ENCODE measurements around the gene CRYAB. TPM values are rescaled to one million over a fixed set of nuclear protein-coding genes. Genes with fewer than 3 reads are reported as not detected.

Gene CRYAB
- total and polyA plus RNA-seq, 2 experiments from 2014 or later: 15.7 to 123 TPM

DNA sequence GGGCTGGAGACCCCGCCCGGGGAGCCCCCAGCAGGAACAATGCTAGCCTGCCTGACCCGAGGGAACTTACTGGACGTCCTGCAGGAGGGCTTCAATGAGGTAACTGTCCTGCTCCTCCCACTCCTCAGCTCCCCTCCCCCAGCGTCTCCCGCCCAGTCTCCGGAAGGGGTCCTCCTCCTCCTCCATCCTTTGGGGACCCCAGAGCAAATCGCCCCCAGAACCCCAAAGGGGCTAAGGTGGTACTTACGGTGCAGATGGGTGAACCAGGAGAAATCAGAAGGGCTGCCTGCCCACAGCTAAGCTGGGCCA lies 25.8 kb upstream of the CRYAB start:
- DNase-seq (ENCODE audit: low spot score): no peak
- H3K9me3 ChIP-seq (ENCODE audit: low read depth): no peaks in the 10 kb centered on the region
- no peak for TF ChIP-seq EZH2phosphoT487 (IDR thresholded peaks at IDR 0.05; ENCODE audit: low read depth, severe bottlenecking, unreplicated experiment)
- TF ChIP-seq EZH2 (IDR thresholded peaks at IDR 0.05; ENCODE audit: borderline replicate concordance): no peak
- TF ChIP-seq, protein P1, sequence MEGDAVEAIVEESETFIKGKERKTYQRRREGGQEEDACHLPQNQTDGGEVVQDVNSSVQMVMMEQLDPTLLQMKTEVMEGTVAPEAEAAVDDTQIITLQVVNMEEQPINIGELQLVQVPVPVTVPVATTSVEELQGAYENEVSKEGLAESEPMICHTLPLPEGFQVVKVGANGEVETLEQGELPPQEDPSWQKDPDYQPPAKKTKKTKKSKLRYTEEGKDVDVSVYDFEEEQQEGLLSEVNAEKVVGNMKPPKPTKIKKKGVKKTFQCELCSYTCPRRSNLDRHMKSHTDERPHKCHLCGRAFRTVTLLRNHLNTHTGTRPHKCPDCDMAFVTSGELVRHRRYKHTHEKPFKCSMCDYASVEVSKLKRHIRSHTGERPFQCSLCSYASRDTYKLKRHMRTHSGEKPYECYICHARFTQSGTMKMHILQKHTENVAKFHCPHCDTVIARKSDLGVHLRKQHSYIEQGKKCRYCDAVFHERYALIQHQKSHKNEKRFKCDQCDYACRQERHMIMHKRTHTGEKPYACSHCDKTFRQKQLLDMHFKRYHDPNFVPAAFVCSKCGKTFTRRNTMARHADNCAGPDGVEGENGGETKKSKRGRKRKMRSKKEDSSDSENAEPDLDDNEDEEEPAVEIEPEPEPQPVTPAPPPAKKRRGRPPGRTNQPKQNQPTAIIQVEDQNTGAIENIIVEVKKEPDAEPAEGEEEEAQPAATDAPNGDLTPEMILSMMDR (IDR thresholded peaks at IDR 0.05; ENCODE audit: poor library complexity): no peak
- peak overlapping the region; percentile 87 for H2AFZ ChIP-seq
- peak overlapping the region; percentile 84 for H3K27ac ChIP-seq
- 3% methylated on average over 4 of the region's 9 CpGs for WGBS (ENCODE audit: low lambda C conversion rate, missing lambda C conversion rate)
- H3K36me3 ChIP-seq (replicated peaks; ENCODE audit: insufficient read depth, low read depth): no peaks in the 10 kb centered on the region
- peak overlapping the region; percentile 78 for H3K4me2 ChIP-seq
- no peaks in the 10 kb centered on the region for H4K20me1 ChIP-seq (ENCODE audit: insufficient read depth, poor library complexity, severe bottlenecking)
- no peaks in the 10 kb centered on the region for H3K27me3 ChIP-seq
- H3K79me2 ChIP-seq: no peaks in the 10 kb centered on the region
- peak overlapping the region; percentile 73 for H3K4me3 ChIP-seq
- no peaks in the 10 kb centered on the region for H3K9me2 ChIP-seq (replicated peaks; ENCODE audit: insufficient read depth)
- peaks cover 16% of the 10 kb centered on the region for H3K4me1 ChIP-seq (ENCODE audit: insufficient read depth)

DNA sequence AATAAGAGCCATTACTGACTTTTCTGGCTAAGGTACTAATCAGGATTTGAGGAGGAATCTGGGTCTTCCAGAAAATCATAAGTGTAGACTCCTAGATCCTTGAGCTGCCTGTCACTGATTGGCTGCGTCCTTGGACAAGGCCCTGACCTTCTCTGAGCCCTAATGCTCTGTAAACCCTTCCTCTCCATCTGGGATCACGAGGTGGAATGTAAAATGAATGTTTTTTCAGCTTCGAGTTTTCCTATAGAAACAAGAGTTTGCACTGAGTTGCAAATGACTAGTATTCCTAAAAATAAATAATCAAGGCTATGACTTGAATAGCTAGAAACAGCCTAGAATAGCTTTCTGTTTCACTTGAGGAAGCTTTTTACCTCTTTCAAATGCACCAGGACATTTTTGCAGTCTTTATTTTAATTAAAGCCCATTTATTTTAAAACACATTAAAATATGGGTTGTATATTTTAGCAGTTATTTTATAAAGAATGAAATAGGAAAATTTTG lies 24.5 kb upstream of the CRYAB start:
- WGBS (ENCODE audit: low lambda C conversion rate, missing lambda C conversion rate): 45% methylated on average over 3 of the region's 3 CpGs
- Histone ChIP-seq H3K27me3 (no peaks in the 10 kb centered on the region), H2AFZ (peak overlapping the region; percentile 87), H4K20me1 (ENCODE audit: insufficient read depth, poor library complexity, severe bottlenecking) (no peaks in the 10 kb centered on the region), H3K79me2 (no peaks in the 10 kb centered on the region), H3K9me3 (ENCODE audit: low read depth) (no peaks in the 10 kb centered on the region), H3K36me3 (replicated peaks; ENCODE audit: insufficient read depth, low read depth) (no peaks in the 10 kb centered on the region), H3K4me1 (ENCODE audit: insufficient read depth) (peaks cover 16% of the 10 kb centered on the region), H3K9me2 (replicated peaks; ENCODE audit: insufficient read depth) (no peaks in the 10 kb centered on the region), H3K4me3 (peak overlapping the region; percentile 73), H3K27ac (peak overlapping the region; percentile 84), H3K4me2 (peak overlapping the region; percentile 78)
- no peak for DNase-seq (ENCODE audit: low spot score)
- TF ChIP-seq EZH2 (IDR thresholded peaks at IDR 0.05; ENCODE audit: borderline replicate concordance) (no peak), EZH2phosphoT487 (IDR thresholded peaks at IDR 0.05; ENCODE audit: low read depth, severe bottlenecking, unreplicated experiment) (no peak)
- TF ChIP-seq, protein P1 (IDR thresholded peaks at IDR 0.05; ENCODE audit: poor library complexity): no peak

DNA sequence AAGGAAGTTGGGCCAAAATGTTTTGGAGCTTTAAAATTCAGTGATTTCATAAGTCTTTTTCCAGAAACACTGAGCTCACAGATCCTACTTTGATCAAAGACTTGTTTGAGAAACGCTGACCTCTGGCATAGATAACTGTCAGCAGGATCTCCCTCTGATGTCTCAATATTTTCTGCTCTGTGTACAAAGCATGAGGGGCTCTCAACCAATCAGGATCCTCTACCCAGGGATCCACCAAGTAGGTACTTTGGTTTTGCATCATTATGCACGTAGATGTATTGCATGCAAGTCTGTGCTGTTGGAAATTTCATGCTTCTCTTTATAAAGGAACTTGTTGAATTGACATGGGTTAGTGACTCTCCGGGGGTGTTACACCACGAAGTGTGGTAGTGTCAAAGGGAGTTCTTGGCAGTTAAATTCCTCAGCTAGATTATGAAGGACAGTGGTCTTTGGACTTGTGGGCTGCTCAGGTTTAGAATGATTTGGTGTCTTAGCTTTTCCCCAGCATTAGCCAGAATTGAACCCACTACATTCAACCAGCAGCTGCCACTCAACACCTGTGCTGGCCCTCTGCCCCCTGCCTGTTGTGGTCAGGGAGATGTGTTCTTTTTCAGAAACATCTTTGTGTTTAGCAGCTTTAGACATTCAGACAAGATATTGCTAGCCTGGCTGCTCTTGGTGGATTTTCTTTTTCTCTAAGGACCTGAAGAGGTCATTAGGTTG lies 23.9 kb upstream of the CRYAB start:
- H4K20me1 ChIP-seq (ENCODE audit: insufficient read depth, poor library complexity, severe bottlenecking): no peaks in the 10 kb centered on the region
- H3K36me3 ChIP-seq (replicated peaks; ENCODE audit: insufficient read depth, low read depth): no peaks in the 10 kb centered on the region
- no peaks in the 10 kb centered on the region for H3K9me2 ChIP-seq (replicated peaks; ENCODE audit: insufficient read depth)
- no peak overlapping the region for H2AFZ ChIP-seq
- H3K4me1 ChIP-seq (ENCODE audit: insufficient read depth): peaks cover 16% of the 10 kb centered on the region
- H3K4me3 ChIP-seq: no peak overlapping the region
- no peaks in the 10 kb centered on the region for H3K79me2 ChIP-seq
- no peaks in the 10 kb centered on the region for H3K9me3 ChIP-seq (ENCODE audit: low read depth)
- H3K27me3 ChIP-seq: no peaks in the 10 kb centered on the region
- WGBS (ENCODE audit: low lambda C conversion rate, missing lambda C conversion rate): 52% methylated on average over 4 of the region's 4 CpGs
- TF ChIP-seq EZH2phosphoT487 (IDR thresholded peaks at IDR 0.05; ENCODE audit: low read depth, severe bottlenecking, unreplicated experiment) (no peak), EZH2 (IDR thresholded peaks at IDR 0.05; ENCODE audit: borderline replicate concordance) (no peak)
- TF ChIP-seq, protein P1 (IDR thresholded peaks at IDR 0.05; ENCODE audit: poor library complexity): no peak
- peak overlapping the region; percentile 78 for H3K4me2 ChIP-seq
- DNase-seq (ENCODE audit: low spot score): peak; percentile 66
- H3K27ac ChIP-seq: peak overlapping the region; percentile 84
